ENCODE results near the gene WASF1. TPM values are rescaled to one million over a fixed set of nuclear protein-coding genes. Genes with fewer than 3 reads are reported as not detected.
A peak's percentile ranks its signal among the peaks of the same experiment; 100 is the strongest.

The WASF1 gene
- total RNA-seq (2022), result 7.3 and 7.4 TPM in 2 replicates
- percentile 56 among the genes with signal in this experiment for Bru-seq, nascent RNA
- BruChase-seq, experiment 1, labeled RNA remaining after a 2-hour chase, result percentile 60 among the genes with signal in this experiment
- percentile 56 among the genes with signal in this experiment for BruChase-seq, experiment 2, labeled RNA remaining after a 6-hour chase
- long read RNA-seq, transcript WASF1-205 (9 exons, 2,675 nt), result major isoform, 9 of 17 reads
- long read RNA-seq, partial matches to known transcripts, result 1 of 17 reads
- long read RNA-seq, other reads (novel, unspliced or antisense), result 4 of 17 reads

- Mint-ChIP-seq H3K27ac (ENCODE audit: unreplicated experiment) (no peak within 1 kb of the TSS), H3K27me3 (ENCODE audit: insufficient read depth, unreplicated experiment) (no peaks in the 10 kb centered on the region), H3K9me3 (ENCODE audit: unreplicated experiment) (no peaks in the 10 kb centered on the region), H3K4me3 (ENCODE audit: unreplicated experiment) (no peak within 1 kb of the TSS), H3K36me3 (ENCODE audit: insufficient read depth, unreplicated experiment) (peaks cover 6% of the 10 kb centered on the region), H3K4me1 (ENCODE audit: low read depth, unreplicated experiment) (no peaks in the 10 kb centered on the region)
- no peak for TF ChIP-seq CTCF (IDR thresholded peaks at IDR 0.05; ENCODE audit: insufficient read depth in 1 of 2, low read depth in 1 of 2, low read length in 1 of 2, severe bottlenecking in 1 of 2, unreplicated experiment in 1 of 2)
- CTCF ChIA-PET, result interaction anchor here (0.6 to 2.0 kb wide), 5 partner anchors 27 to 609 kb away, joined by 3 to 10 read pairs (median 3); no protein-coding TSS in a partner anchor
- no peaks in the 10 kb centered on the region for H3K27me3 ChIP-seq (replicated peaks; ENCODE audit: control insufficient read depth, insufficient read depth, low read length)
- H3K4me3 ChIP-seq (ENCODE audit: low read depth, low read length), result peak within 1 kb of the TSS; percentile 100
- no TSS peak for BruUV-seq (replicated peaks)
- peak; percentile 96 for DNase-seq
- H3K9me3 ChIP-seq, result no peaks in the 10 kb centered on the region
- POLR2A ChIA-PET, result no interaction called here
- no peaks in the 10 kb centered on the region for H3K36me3 ChIP-seq (ENCODE audit: control insufficient read depth, insufficient read depth, low read length)
- intact Hi-C loops (cut with micrococcal nuclease; ENCODE audit: unreplicated experiment), result no loop called here
- 0 out of 2 replicates have a peak, but pooled peaks cover 3% of the 10 kb centered on the region for H3K4me1 ChIP-seq
Observed at GRCh38 chr6:110179406-110180227, at the start of gene WASF1. TSS of gene WASF1 (minus strand) at chr6:110179670. CDS start at chr6:110127601, 52,069 bp downstream.

GRCh38 chr6:110226261-110226660, 46.8 kb upstream of the WASF1 start:
- ChIA-PET CTCF (no interaction called here), POLR2A (no interaction called here)
- no peaks in the 10 kb centered on the region for H3K36me3 ChIP-seq (ENCODE audit: control insufficient read depth, insufficient read depth, low read length)
- Mint-ChIP-seq H3K27me3 (ENCODE audit: insufficient read depth, unreplicated experiment) (no peaks in the 10 kb centered on the region), H3K36me3 (ENCODE audit: insufficient read depth, unreplicated experiment) (peaks cover 5% of the 10 kb centered on the region), H3K4me1 (ENCODE audit: low read depth, unreplicated experiment) (no peaks in the 10 kb centered on the region), H3K9me3 (ENCODE audit: unreplicated experiment) (no peaks in the 10 kb centered on the region), H3K27ac (ENCODE audit: unreplicated experiment) (no peak overlapping the region), H3K4me3 (ENCODE audit: unreplicated experiment) (no peak overlapping the region)
- no peak overlapping the region for H3K4me3 ChIP-seq (ENCODE audit: low read depth, low read length)
- DNase-seq, result no peak
- H3K4me1 ChIP-seq, result no peaks in the 10 kb centered on the region
- intact Hi-C loops (cut with micrococcal nuclease; ENCODE audit: unreplicated experiment), result no loop called here
- no peak for TF ChIP-seq CTCF (IDR thresholded peaks at IDR 0.05; ENCODE audit: insufficient read depth in 1 of 2, low read depth in 1 of 2, low read length in 1 of 2, severe bottlenecking in 1 of 2, unreplicated experiment in 1 of 2)
- H3K9me3 ChIP-seq, result no peaks in the 10 kb centered on the region
- no TSS peak for BruUV-seq (replicated peaks)
- no peaks in the 10 kb centered on the region for H3K27me3 ChIP-seq (replicated peaks; ENCODE audit: control insufficient read depth, insufficient read depth, low read length)

- ChIA-PET POLR2A (no interaction called here), CTCF (no interaction called here)
- H3K4me3 ChIP-seq (ENCODE audit: low read depth, low read length), result no peak overlapping the region
- Mint-ChIP-seq H3K4me1 (ENCODE audit: low read depth, unreplicated experiment) (no peaks in the 10 kb centered on the region), H3K9me3 (ENCODE audit: unreplicated experiment) (no peaks in the 10 kb centered on the region), H3K27me3 (ENCODE audit: insufficient read depth, unreplicated experiment) (no peaks in the 10 kb centered on the region), H3K4me3 (ENCODE audit: unreplicated experiment) (no peak overlapping the region), H3K27ac (ENCODE audit: unreplicated experiment) (no peak overlapping the region), H3K36me3 (ENCODE audit: insufficient read depth, unreplicated experiment) (peaks cover 24% of the 10 kb centered on the region)
- TF ChIP-seq CTCF (IDR thresholded peaks at IDR 0.05; ENCODE audit: insufficient read depth in 1 of 2, low read depth in 1 of 2, low read length in 1 of 2, severe bottlenecking in 1 of 2, unreplicated experiment in 1 of 2), result no peak
- H3K9me3 ChIP-seq, result no peaks in the 10 kb centered on the region
- intact Hi-C loops (cut with micrococcal nuclease; ENCODE audit: unreplicated experiment), result no loop called here
- H3K36me3 ChIP-seq (ENCODE audit: control insufficient read depth, insufficient read depth, low read length), result no peaks in the 10 kb centered on the region
- H3K4me1 ChIP-seq, result no peaks in the 10 kb centered on the region
- BruUV-seq (replicated peaks), result no TSS peak
- DNase-seq, result no peak
- no peaks in the 10 kb centered on the region for H3K27me3 ChIP-seq (replicated peaks; ENCODE audit: control insufficient read depth, insufficient read depth, low read length)
Observed at GRCh38 chr6:110221738-110222137, 42.3 kb upstream of the WASF1 start.
